ENCODE data around the gene HMG20A. TPM values are rescaled to one million over a fixed set of nuclear protein-coding genes. Genes with fewer than 3 reads are reported as not detected.

The HMG20A gene
- total RNA-seq, 1 experiment from 2014 or later, result 54.0 TPM

DNA sequence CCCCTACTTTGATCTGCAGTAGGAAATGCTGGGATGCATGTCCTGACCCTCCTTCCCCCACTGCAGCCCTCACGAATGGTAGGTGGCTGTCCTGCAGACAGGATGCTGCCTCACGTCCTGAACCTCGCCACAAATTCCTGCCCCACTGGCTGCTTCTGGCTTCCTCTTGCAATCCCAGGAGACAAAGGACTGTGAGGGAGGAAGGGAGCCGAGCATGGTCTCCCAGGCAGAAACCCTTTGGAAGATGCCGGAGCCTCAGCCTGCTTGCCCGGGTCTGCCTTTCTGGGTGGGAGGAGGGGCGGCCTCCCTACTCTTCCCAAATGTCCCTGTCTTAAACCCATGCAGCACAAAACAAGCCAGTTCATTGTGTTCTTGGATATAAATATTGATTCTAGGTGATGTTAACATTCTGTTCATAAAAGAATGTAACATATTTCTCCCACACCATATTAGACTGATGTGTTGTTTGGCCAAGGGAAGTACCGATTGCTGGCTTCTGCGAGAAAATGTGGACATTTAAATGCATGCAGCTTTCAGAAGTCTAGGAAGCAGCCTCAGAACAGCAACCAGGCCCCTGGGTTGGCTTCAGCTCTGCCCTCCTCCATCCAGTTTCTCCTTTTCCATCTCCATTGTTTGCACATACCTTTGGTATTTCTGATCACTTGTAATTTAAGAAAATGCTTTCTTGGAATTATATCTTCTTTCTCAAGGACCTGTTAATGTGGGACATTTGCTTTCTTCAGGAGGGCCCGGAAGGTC lies 75.3 kb downstream of the HMG20A start:
- POLR2A ChIA-PET, result no interaction called here
- no TSS peak for BruUV-seq (replicated peaks)
- in situ Hi-C loops (cut with HindIII; ENCODE audit: low pct_unique_long_range_greater_than_20kb, low sequenced_read_pairs), result no loop called here

GRCh38 chr15:77496715-77497109 lies 76.0 kb downstream of the HMG20A start:
- no peaks in the 10 kb centered on the region for H3K9me3 ChIP-seq (ENCODE audit: control insufficient read depth, insufficient read depth, low read depth, low read length)
- H3K4me1 ChIP-seq (ENCODE audit: control insufficient read depth, insufficient read depth, low read length), result peaks cover 57% of the 10 kb centered on the region
- no peaks in the 10 kb centered on the region for H3K27me3 ChIP-seq (ENCODE audit: control insufficient read depth, insufficient read depth, low read length)
- in situ Hi-C loops (cut with HindIII; ENCODE audit: low pct_unique_long_range_greater_than_20kb, low sequenced_read_pairs), result no loop called here
- intact Hi-C loops (cut with micrococcal nuclease; ENCODE audit: unreplicated experiment), result loop anchor here (2.0 to 10.0 kb wide), 2 partner anchors 312 to 378 kb away; no protein-coding TSS in a partner anchor
- TF ChIP-seq SIN3A (IDR thresholded peaks at IDR 0.05; ENCODE audit: borderline replicate concordance, insufficient read depth, low read depth, low read length), result no peak
- TF ChIP-seq, protein P1, sequence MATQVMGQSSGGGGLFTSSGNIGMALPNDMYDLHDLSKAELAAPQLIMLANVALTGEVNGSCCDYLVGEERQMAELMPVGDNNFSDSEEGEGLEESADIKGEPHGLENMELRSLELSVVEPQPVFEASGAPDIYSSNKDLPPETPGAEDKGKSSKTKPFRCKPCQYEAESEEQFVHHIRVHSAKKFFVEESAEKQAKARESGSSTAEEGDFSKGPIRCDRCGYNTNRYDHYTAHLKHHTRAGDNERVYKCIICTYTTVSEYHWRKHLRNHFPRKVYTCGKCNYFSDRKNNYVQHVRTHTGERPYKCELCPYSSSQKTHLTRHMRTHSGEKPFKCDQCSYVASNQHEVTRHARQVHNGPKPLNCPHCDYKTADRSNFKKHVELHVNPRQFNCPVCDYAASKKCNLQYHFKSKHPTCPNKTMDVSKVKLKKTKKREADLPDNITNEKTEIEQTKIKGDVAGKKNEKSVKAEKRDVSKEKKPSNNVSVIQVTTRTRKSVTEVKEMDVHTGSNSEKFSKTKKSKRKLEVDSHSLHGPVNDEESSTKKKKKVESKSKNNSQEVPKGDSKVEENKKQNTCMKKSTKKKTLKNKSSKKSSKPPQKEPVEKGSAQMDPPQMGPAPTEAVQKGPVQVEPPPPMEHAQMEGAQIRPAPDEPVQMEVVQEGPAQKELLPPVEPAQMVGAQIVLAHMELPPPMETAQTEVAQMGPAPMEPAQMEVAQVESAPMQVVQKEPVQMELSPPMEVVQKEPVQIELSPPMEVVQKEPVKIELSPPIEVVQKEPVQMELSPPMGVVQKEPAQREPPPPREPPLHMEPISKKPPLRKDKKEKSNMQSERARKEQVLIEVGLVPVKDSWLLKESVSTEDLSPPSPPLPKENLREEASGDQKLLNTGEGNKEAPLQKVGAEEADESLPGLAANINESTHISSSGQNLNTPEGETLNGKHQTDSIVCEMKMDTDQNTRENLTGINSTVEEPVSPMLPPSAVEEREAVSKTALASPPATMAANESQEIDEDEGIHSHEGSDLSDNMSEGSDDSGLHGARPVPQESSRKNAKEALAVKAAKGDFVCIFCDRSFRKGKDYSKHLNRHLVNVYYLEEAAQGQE (IDR thresholded peaks at IDR 0.05; ENCODE audit: insufficient read depth in 1 of 2, low read depth in 2 of 2, low read length in 1 of 2), result 0 out of 4 replicates have a peak, but pooled peaks of 1 of the 2 experiments have one; percentile 11
- TF ChIP-seq CTCF (IDR thresholded peaks at IDR 0.05), result peak; percentile 97
- TF ChIP-seq POLR2AphosphoS5 (IDR thresholded peaks at IDR 0.05; ENCODE audit: low read depth, low read length), result no peak
- no peak for TF ChIP-seq TCF7L2 (IDR thresholded peaks at IDR 0.05; ENCODE audit: low read depth, low read length)
- peak; percentile 90 for ATAC-seq
- peak; percentile 36 for DNase-seq (ENCODE audit: low read depth, low spot score)
- CTCF ChIA-PET, result interaction anchor here (0.7 to 2.7 kb wide), 8 partner anchors 12 to 384 kb away, joined by 3 to 14 read pairs (median 4); no protein-coding TSS in a partner anchor
- BruUV-seq (replicated peaks), result no TSS peak
- peak overlapping the region; percentile 84 for H3K27ac ChIP-seq (ENCODE audit: low read length)
- H3K4me3 ChIP-seq (ENCODE audit: low read depth in 2 of 2, low read length in 2 of 2), result peak overlapping the region; percentile 14 to 24; a peak in 3 of 4 replicates
- POLR2A ChIA-PET, result interaction anchor here (0.7 kb wide), 1 partner anchor 18 kb away, joined by 3 read pairs; no protein-coding TSS in a partner anchor
- no peaks in the 10 kb centered on the region for H3K36me3 ChIP-seq (ENCODE audit: control insufficient read depth, insufficient read depth, low read length)

More for the DNA sequence above, 75.3 kb downstream of the HMG20A start:
- CTCF ChIA-PET, result interaction anchor here (0.7 to 2.7 kb wide), 6 partner anchors 47 to 383 kb away, joined by 3 to 14 read pairs (median 4); no protein-coding TSS in a partner anchor
- no peak overlapping the region for H3K4me3 ChIP-seq (ENCODE audit: low read depth in 2 of 2, low read length in 2 of 2)
- no peaks in the 10 kb centered on the region for H3K9me3 ChIP-seq (ENCODE audit: control insufficient read depth, insufficient read depth, low read depth, low read length)
- no peaks in the 10 kb centered on the region for H3K36me3 ChIP-seq (ENCODE audit: control insufficient read depth, insufficient read depth, low read length)
- peak overlapping the region; percentile 84 for H3K27ac ChIP-seq (ENCODE audit: low read length)
- no peaks in the 10 kb centered on the region for H3K27me3 ChIP-seq (ENCODE audit: control insufficient read depth, insufficient read depth, low read length)
- intact Hi-C loops (cut with micrococcal nuclease; ENCODE audit: unreplicated experiment), result loop anchor here (2.0 to 10.0 kb wide), 2 partner anchors 311 to 377 kb away; no protein-coding TSS in a partner anchor
- ATAC-seq (no peak), DNase-seq (ENCODE audit: low read depth, low spot score) (no peak)
- TF ChIP-seq POLR2AphosphoS5 (IDR thresholded peaks at IDR 0.05; ENCODE audit: low read depth, low read length) (no peak), TCF7L2 (IDR thresholded peaks at IDR 0.05; ENCODE audit: low read depth, low read length) (no peak), SIN3A (IDR thresholded peaks at IDR 0.05; ENCODE audit: borderline replicate concordance, insufficient read depth, low read depth, low read length) (no peak), CTCF (IDR thresholded peaks at IDR 0.05) (no peak)
- TF ChIP-seq, protein P1 (IDR thresholded peaks at IDR 0.05; ENCODE audit: insufficient read depth in 1 of 2, low read depth in 2 of 2, low read length in 1 of 2), result no peak
- H3K4me1 ChIP-seq (ENCODE audit: control insufficient read depth, insufficient read depth, low read length), result peaks cover 55% of the 10 kb centered on the region

All from Panc1 (cell line).